ENCODE results near the gene TTYH3.
A peak's percentile ranks its signal among the peaks of the same experiment; 100 is the strongest.
"Not testable (repeated sequence)": the region's sequence is repeated elsewhere in the genome, so short reads cannot be mapped to it uniquely, and the experiment has no call there.

TTYH3 gene

DNA sequence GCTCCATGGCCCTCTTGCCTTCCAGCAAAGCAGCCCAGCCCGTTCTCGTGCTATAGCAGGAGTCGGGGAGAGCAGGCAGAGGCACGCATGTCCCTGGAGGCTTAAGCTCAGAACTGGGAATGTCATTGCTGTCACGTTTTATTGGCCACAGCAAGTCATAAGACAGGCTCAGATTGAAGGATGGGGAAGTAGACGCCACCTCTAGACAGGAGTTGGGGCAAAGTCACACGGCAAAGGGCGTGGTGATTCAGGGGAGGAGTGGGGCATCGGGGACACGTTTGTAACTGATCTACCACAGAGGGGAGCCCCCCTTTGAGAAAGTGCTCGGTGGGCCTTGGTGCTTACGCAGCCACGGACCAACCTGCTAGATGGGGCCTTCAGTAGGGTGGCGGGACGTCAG is 46.7 kb downstream of the TTYH3 start:
- H3K27me3 ChIP-seq (ENCODE audit: insufficient read depth, low read length); H3K4me3 ChIP-seq (ENCODE audit: low read length); H3K9me3 ChIP-seq (ENCODE audit: insufficient read depth, low read depth, low read length); H3K27ac ChIP-seq (ENCODE audit: low read depth, low read length); H3K9ac ChIP-seq (ENCODE audit: low read depth, low read length); H3K36me3 ChIP-seq (ENCODE audit: insufficient read depth, low read length); H3K4me1 ChIP-seq (ENCODE audit: insufficient read depth, low read length): not testable (repeated sequence)
- 90% methylated on average over 10 of the region's 15 CpGs for WGBS

DNA sequence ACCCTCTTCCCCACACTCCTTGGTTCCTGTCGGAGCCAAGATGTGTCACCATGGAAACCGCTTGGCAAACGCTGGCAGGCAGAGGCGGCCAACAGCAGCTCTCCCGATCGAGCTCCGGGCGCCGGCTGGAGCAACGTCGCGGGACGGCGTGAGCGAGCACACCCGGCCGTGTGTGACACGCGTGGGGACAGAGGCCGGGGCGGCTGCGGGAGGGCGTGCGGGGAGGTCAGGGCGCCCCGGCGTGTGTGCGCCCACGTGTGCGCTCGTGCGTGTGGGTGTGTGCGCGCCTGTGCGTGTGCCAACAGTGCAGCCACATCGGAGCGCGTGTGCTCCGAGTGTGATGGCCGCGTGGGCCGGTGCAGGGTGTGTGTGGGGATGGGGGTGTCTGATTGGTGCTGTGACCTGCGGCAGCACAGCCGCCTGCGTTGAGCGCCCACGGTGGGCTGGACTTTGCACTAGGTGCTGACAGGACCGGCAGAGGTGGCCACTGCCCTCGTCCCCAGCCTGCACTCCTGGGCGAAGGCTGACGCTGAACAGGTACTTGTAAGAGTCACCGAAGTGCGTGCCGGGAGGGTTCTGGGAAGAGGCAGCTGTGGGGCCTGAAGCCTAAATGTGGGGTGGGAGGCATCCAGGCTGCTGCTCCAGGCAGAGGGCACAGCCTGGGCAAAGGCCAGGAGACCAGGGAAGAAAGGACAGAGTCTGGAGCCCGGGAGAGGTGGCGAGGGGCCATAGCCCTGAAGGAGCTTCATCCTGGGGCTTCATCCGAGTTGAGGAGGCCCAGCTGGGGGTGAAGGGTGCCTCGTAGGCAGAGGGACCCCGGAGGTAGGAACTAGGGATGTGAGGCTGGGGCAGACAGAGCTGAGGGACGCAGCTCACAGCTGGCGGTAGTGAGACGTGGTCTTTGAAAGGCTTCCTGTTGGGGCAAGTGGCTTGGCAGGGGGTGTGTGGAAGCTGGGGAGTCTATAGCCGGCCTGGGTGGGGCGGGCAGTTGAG is 47.6 kb downstream of the TTYH3 start:
- H3K36me3 ChIP-seq (ENCODE audit: insufficient read depth, low read length); H3K9me3 ChIP-seq (ENCODE audit: insufficient read depth, low read depth, low read length); H3K9ac ChIP-seq (ENCODE audit: low read depth, low read length); H3K27ac ChIP-seq (ENCODE audit: low read depth, low read length); H3K4me1 ChIP-seq (ENCODE audit: insufficient read depth, low read length); H3K4me3 ChIP-seq (ENCODE audit: low read length); H3K27me3 ChIP-seq (ENCODE audit: insufficient read depth, low read length): not testable (repeated sequence)
- WGBS: 93% methylated on average over 61 of the region's 64 CpGs

DNA sequence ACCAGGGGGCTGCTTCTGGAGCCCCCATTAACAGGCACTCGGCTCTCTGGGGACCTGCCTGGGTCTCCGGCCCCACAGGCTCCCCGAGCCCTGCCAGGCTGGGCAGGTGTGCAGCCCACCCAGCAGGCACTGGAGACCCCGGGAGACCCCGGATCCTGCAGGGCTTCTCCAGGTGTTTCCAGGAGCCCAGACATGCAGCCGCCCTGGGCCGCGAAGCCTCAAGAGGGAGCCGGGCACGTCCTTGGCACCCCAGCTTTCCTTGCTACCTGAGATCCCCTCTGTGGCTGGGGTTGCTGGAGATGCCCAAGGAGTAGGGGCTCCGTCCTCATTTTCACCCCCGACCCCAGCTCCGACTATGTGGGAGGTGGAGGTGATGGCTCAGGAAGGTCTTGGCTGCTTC is 48.5 kb downstream of the TTYH3 start:
- H3K9ac ChIP-seq (ENCODE audit: low read depth, low read length): no peak overlapping the region
- H3K27ac ChIP-seq (ENCODE audit: low read depth, low read length): no peak overlapping the region
- WGBS: 93% methylated on average over 13 of the region's 13 CpGs
- H3K4me3 ChIP-seq (ENCODE audit: low read length): no peak overlapping the region
- H3K9me3 ChIP-seq (ENCODE audit: insufficient read depth, low read depth, low read length): no peaks in the 10 kb centered on the region
- no peaks in the 10 kb centered on the region for H3K27me3 ChIP-seq (ENCODE audit: insufficient read depth, low read length)
- no peaks in the 10 kb centered on the region for H3K36me3 ChIP-seq (ENCODE audit: insufficient read depth, low read length)
- no peaks in the 10 kb centered on the region for H3K4me1 ChIP-seq (ENCODE audit: insufficient read depth, low read length)

DNA sequence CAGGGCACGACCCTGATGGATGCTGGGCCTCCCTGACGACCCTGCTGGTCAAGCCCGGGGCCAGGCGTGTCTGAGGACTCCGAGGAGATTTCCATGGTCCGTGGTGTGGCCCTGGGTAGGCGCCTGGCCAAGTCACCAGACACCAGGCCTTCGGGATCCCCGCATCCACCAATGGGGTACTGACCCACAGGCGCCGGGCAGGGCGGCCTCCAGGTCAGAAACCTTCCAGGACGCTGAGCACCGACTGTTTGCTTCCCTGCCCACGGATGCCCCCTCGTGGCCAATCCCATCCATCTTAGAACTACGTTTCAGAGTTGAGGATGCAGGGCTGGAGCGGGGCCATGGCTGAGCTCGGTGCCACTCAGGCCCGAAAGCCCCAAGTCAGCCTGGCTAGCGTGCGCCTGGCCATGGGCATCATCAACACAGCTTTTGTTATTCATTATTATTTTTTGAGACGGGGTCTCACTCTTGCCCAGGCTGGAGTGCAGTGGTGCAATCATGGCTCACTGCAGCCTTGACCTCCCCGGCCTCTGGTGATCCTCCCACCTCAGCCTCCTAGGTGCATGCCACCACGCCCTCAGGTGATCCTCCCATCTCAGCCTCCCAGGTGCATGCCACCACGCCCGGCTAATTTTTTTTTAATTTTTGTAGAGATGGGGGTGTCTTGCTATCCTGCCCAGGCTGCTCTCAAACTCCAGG is 49.2 kb downstream of the TTYH3 start:
- Histone ChIP-seq H3K4me3 (ENCODE audit: low read length) (no peak overlapping the region), H3K27ac (ENCODE audit: low read depth, low read length) (no peak overlapping the region), H3K36me3 (ENCODE audit: insufficient read depth, low read length) (no peaks in the 10 kb centered on the region), H3K9me3 (ENCODE audit: insufficient read depth, low read depth, low read length) (no peaks in the 10 kb centered on the region), H3K4me1 (ENCODE audit: insufficient read depth, low read length) (no peaks in the 10 kb centered on the region), H3K27me3 (ENCODE audit: insufficient read depth, low read length) (peaks cover 3% of the 10 kb centered on the region; the same call in 1 of the 2 replicates), H3K9ac (ENCODE audit: low read depth, low read length) (no peak overlapping the region)
- WGBS: 55% methylated on average over 26 of the region's 27 CpGs

DNA sequence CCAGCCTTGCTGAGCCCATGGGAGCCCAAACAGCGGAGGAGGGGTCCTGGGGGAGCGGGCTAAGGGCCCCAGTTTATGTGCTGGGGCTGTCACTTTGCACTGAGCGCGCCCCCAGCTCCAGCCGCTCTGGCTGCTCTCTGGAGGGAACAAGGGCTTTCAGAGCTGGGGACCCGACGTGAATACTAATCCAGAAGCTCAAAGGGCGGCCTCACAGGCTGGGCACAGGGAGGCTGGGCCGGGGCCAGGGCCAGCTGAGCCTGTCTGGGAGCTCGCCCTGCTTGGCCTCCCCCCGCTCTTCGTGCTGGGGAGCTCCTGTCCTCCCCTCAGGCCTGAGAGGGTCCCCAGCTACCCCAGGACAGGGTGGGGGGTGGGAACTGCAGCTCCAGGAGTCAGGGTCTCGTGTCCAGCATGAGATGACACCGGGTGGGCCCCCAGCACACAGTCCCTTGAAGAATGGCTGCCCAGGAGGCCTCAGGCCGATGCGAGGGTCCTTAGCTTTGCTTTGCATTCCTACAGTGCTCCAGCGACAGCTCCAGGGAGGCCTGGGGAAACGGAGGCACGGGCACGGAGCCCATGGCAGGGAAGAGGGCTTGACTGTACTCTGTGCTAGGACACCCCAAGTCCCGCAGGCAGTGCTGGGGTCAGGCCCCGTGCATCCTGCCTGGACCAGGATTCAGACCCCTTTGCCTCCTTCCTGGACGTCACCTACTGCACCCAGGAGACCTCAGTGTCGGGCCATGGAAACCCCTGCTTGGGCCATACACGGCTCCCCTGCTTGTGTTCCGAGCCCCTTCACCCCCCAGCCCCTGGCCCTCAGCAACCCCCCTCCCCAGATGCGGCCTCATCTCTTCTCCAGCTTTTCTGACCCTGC is 50.4 kb downstream of the TTYH3 start:
- Histone ChIP-seq H3K9me3 (ENCODE audit: insufficient read depth, low read depth, low read length) (no peaks in the 10 kb centered on the region), H3K4me3 (ENCODE audit: low read length) (no peak overlapping the region), H3K27me3 (ENCODE audit: insufficient read depth, low read length) (peaks cover 13% of the 10 kb centered on the region), H3K27ac (ENCODE audit: low read depth, low read length) (no peak overlapping the region), H3K4me1 (ENCODE audit: insufficient read depth, low read length) (no peaks in the 10 kb centered on the region), H3K36me3 (ENCODE audit: insufficient read depth, low read length) (no peaks in the 10 kb centered on the region), H3K9ac (ENCODE audit: low read depth, low read length) (no peak overlapping the region)
- whole genome bisulfite sequencing: 89% methylated on average over 27 of the region's 27 CpGs

DNA sequence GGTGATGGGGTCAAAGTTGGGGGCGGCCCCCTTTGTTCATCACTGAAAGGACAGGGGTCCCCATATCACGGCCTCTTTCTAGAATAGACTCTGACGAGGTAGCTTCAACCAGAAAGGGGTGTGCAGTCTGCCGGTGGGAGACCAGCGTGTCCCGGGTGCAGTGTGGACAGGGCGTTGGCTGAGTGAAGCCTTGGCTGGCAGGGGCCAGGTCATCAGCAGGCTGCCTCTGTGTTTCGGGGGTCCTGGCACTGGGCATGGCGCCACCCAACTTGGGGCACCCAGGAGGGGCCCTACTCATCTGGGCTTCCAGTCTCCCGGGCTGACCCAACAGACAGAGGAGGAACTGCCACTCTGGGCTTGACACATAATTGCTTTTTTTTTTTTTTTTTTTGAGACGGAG is 52.7 kb downstream of the TTYH3 start:
- peaks cover 7% of the 10 kb centered on the region for H3K4me1 ChIP-seq (ENCODE audit: insufficient read depth, low read length)
- no peak overlapping the region for H3K27ac ChIP-seq (ENCODE audit: low read depth, low read length)
- H3K4me3 ChIP-seq (ENCODE audit: low read length): no peak overlapping the region
- WGBS: 94% methylated on average over 11 of the region's 11 CpGs
- no peaks in the 10 kb centered on the region for H3K9me3 ChIP-seq (ENCODE audit: insufficient read depth, low read depth, low read length)
- peaks cover 36% of the 10 kb centered on the region for H3K27me3 ChIP-seq (ENCODE audit: insufficient read depth, low read length)
- no peaks in the 10 kb centered on the region for H3K36me3 ChIP-seq (ENCODE audit: insufficient read depth, low read length)
- H3K9ac ChIP-seq (ENCODE audit: low read depth, low read length): no peak overlapping the region

DNA sequence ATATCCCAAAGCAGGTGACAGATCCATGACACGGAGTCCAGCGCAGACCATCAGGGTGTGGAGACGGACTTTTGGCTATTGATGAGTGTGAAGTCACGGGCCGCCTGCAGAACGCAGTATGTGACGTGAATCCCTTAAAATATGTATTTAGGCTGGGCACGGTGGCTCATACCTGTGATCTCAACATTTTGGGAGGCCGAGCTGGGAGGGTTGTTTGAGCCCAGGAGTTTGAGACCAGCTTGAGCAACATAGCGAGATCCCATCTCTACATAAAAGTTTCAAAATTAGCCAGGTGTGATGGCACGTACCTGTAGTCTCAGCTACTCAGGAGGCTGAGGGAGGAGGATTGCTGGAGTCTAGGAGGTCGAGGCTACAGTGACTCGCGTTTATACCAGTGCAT is 54.3 kb downstream of the TTYH3 start:
- no peak overlapping the region for H3K9ac ChIP-seq (ENCODE audit: low read depth, low read length)
- H3K9me3 ChIP-seq (ENCODE audit: insufficient read depth, low read depth, low read length): no peaks in the 10 kb centered on the region
- 94% methylated on average over 13 of the region's 14 CpGs for WGBS
- no peaks in the 10 kb centered on the region for H3K36me3 ChIP-seq (ENCODE audit: insufficient read depth, low read length)
- H3K4me3 ChIP-seq (ENCODE audit: low read length): no peak overlapping the region
- H3K4me1 ChIP-seq (ENCODE audit: insufficient read depth, low read length): peaks cover 7% of the 10 kb centered on the region
- peaks cover 47% of the 10 kb centered on the region for H3K27me3 ChIP-seq (ENCODE audit: insufficient read depth, low read length)
- no peak overlapping the region for H3K27ac ChIP-seq (ENCODE audit: low read depth, low read length)

DNA sequence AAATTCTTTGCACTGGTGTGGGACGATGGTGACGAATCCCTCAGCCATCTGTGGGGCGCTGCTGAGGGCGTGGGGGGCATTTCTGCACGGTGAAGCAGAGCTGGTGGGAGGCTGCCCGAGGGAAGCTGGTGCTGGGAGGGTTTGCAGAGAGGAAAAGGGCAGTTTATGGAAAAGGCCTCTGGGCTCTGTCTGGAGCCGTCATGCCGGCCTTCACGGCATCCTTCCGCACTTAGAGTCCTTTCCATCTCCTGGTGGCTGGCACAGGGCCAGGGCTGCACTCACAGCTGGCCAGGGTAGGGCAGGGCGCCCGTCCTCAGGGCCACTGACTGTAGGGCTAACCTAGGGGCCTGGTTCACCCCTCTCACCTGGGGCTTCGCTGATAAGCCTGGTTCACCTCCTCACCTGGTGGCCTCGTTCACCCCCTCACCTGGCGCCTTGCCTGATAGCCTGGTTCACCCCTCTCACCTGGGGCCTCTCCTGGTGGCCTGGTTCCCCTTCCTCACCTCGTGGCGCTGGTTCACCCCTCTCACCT is 55.6 kb downstream of the TTYH3 start:
- Histone ChIP-seq H3K27ac (ENCODE audit: low read depth, low read length) (no peak overlapping the region), H3K4me3 (ENCODE audit: low read length) (peak overlapping the region; percentile 53), H3K9ac (ENCODE audit: low read depth, low read length) (no peak overlapping the region), H3K4me1 (ENCODE audit: insufficient read depth, low read length) (peaks cover 7% of the 10 kb centered on the region), H3K9me3 (ENCODE audit: insufficient read depth, low read depth, low read length) (no peaks in the 10 kb centered on the region), H3K36me3 (ENCODE audit: insufficient read depth, low read length) (no peaks in the 10 kb centered on the region), H3K27me3 (ENCODE audit: insufficient read depth, low read length) (peaks cover 47% of the 10 kb centered on the region)
- WGBS: 80% methylated on average over 17 of the region's 17 CpGs

DNA sequence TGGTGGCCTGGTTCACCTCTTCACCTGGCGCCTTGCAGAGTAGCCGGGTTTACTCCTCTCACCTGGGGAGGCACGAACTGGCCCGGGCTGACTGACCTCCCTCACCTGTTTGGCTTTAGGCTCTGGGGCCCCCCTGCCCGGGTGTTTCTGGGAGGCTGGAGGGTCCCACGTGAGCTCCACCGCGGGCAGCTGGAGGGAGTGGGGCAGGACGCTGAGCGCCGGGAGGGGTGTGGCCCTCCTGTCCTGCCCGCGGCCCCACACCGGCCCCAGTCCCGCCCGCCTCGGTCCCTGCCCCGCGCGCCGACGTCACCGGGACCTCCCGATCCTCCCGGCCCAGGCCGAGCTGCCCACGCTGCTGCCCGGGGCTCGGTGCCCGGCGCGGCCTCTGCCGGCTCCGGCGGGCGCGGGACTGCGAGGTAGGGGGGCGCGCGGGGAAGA is 56.1 kb downstream of the TTYH3 start, which contains the start of gene AMZ1:
Gene AMZ1, plus strand, starts transcription at position 322 of the 438 bp plus-strand sequence. CDS start 12,250 bp downstream, outside the sequence.
- H3K9me3 ChIP-seq (ENCODE audit: insufficient read depth, low read depth, low read length): no peaks in the 10 kb centered on the region
- H3K4me3 ChIP-seq (ENCODE audit: low read length): peak within 1 kb of the TSS; percentile 53
- peak within 1 kb of the TSS; percentile 26; the same call in 1 of the 2 replicates for H3K9ac ChIP-seq (ENCODE audit: low read depth, low read length)
- no peaks in the 10 kb centered on the region for H3K36me3 ChIP-seq (ENCODE audit: insufficient read depth, low read length)
- H3K4me1 ChIP-seq (ENCODE audit: insufficient read depth, low read length): peaks cover 7% of the 10 kb centered on the region
- no peak within 1 kb of the TSS for H3K27ac ChIP-seq (ENCODE audit: low read depth, low read length)
- H3K27me3 ChIP-seq (ENCODE audit: insufficient read depth, low read length): peaks cover 47% of the 10 kb centered on the region
- WGBS: 8% methylated on average over 41 of the region's 41 CpGs

DNA sequence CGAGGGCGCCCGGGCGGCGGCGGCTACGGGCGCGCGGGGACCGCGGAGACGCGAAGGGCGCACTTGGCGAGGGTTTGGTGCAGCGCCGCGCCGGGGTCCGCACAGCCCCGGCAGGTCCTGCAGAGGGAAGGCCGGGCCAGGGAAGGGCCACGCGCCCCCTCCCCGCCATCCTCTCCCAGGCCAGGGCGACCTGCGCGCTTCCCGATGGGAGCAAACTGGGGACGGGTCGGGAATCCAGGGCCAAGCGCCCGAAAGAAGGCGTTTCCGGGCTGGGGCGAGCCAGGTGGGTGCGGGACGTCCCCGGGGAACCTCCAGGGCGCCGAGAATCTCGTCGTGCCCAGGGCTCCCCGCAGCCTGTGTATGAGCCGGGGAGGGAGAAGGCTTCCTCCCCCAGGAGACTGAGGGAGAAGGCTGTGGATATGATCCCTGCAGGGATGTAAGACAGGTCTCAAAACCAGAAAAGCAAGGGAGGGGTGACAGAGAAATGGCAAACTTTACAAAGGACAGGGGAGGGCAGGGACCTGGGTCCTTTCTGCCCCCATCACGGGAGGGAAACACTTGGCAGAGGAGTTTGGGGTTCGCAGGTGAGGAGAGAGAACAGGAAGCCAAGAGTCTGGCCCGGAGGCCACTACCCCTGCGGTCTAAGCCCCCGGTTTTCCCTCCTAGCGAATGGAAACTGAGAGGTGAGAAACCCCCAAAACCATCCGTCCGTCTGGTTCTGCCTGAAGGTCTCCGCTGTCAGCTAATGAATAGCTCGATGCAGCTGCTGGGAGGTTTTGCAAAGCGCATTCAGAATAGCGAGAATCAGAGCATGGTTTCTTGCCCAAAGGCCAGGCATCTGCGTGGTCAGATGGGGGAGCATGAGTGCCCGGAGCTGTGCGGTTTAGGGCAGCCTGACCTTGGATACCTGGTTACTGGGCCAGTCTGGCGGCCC is 56.9 kb downstream of the TTYH3 start:
- Histone ChIP-seq H3K9ac (ENCODE audit: low read depth, low read length) (peak overlapping the region; percentile 26; the same call in 1 of the 2 replicates), H3K27ac (ENCODE audit: low read depth, low read length) (no peak overlapping the region), H3K4me3 (ENCODE audit: low read length) (peak overlapping the region; percentile 53), H3K9me3 (ENCODE audit: insufficient read depth, low read depth, low read length) (no peaks in the 10 kb centered on the region), H3K4me1 (ENCODE audit: insufficient read depth, low read length) (peaks cover 7% of the 10 kb centered on the region), H3K27me3 (ENCODE audit: insufficient read depth, low read length) (peaks cover 47% of the 10 kb centered on the region), H3K36me3 (ENCODE audit: insufficient read depth, low read length) (no peaks in the 10 kb centered on the region)
- 22% methylated on average over 62 of the region's 62 CpGs for WGBS
